OCI-M1 (cell line): ENCODE data around the gene SESN1.

Experiments
- DNase-seq: peaks from one replicate; lab custom pipeline; 2025; lab: John Stamatoyannopoulos, UW

The SESN1 gene

GRCh38 chr6:108961077-108961476 is 133.6 kb downstream of the SESN1 start:
- DNase-seq: no peak

- DNase-seq: no peak
These were observed 134.0 kb downstream of the SESN1 start for GRCh38 chr6:108960601-108961000.

- no peak for DNase-seq
These were observed 134.6 kb downstream of the SESN1 start for GRCh38 chr6:108959972-108960582.

GRCh38 chr6:108958900-108959770 is 135.5 kb downstream of the SESN1 start:
- DNase-seq: peak; percentile 70

GRCh38 chr6:108957221-108957620 is 137.4 kb downstream of the SESN1 start:
- no peak for DNase-seq

GRCh38 chr6:108955329-108955949 is 139.2 kb downstream of the SESN1 start:
- DNase-seq: no peak

- no peak for DNase-seq
These were observed 141.0 kb downstream of the SESN1 start for GRCh38 chr6:108953681-108954080.

- no peak for DNase-seq
These were observed 141.7 kb downstream of the SESN1 start for GRCh38 chr6:108952776-108953486.

- DNase-seq: no peak
These were observed 143.2 kb downstream of the SESN1 start for GRCh38 chr6:108951351-108951953.

- DNase-seq: no peak
These were observed 146.4 kb downstream of the SESN1 start for GRCh38 chr6:108948181-108948661.

GRCh38 chr6:108947114-108947854 is 147.4 kb downstream of the SESN1 start:
- no peak for DNase-seq

GRCh38 chr6:108946695-108947094 is 148.0 kb downstream of the SESN1 start:
- DNase-seq: no peak

- DNase-seq: no peak
These were observed 148.9 kb downstream of the SESN1 start for GRCh38 chr6:108945681-108946159.

- DNase-seq: no peak
These were observed 149.7 kb downstream of the SESN1 start for GRCh38 chr6:108944707-108945680.

- DNase-seq: peak; percentile 14
These were observed 150.6 kb downstream of the SESN1 start for GRCh38 chr6:108944071-108944470.

GRCh38 chr6:108942556-108943492 is 151.8 kb downstream of the SESN1 start:
- DNase-seq: peak; percentile 29

GRCh38 chr6:108941859-108942258 is 152.8 kb downstream of the SESN1 start:
- no peak for DNase-seq

GRCh38 chr6:108941281-108941680 is 153.4 kb downstream of the SESN1 start:
- no peak for DNase-seq

- no peak for DNase-seq
These were observed 153.9 kb downstream of the SESN1 start for GRCh38 chr6:108940741-108941140.
